Urothelium cell line (cell line): ENCODE measurements around the gene MFN1.

Experiments
- DNase-seq: peaks from one replicate; pipeline ENCODE4 v3.0.0; 2011; ENCODE audit warnings: low spot score, mixed read lengths
- FAIRE-seq: peaks from 2 replicates; lab custom pipeline; 2011; peaks lifted over from hg19 to GRCh38; lab: Jason Lieb, UNC

The MFN1 gene

DNA sequence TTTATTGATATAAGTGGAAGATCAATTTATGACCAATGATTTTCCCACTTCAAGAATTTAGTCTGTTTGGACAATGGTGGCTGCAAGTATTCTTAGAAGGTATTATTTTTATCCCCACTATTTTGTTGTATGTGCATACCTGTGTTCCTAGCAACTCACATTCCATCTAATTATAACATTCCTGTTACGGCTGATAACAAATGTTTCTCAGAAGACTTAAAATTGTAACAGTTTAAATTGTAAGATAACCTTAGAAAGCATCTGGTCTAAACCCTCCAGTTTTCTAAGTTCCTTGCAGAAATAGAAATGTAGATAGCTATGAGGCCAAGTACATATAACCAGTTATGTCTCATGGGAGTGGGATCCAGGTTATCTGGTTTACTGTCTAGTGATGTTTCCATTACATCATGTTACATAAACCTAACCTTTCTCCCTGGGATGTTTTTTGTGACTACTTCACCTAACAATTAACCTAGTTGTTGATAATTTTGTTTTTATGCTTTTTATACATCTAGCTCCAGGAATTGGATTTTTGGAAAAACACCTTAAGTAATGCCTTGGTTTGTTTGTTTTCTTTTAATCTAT, 11.1 kb upstream of the MFN1 start:
- DNase-seq, result no peak
- no peak for FAIRE-seq

DNA sequence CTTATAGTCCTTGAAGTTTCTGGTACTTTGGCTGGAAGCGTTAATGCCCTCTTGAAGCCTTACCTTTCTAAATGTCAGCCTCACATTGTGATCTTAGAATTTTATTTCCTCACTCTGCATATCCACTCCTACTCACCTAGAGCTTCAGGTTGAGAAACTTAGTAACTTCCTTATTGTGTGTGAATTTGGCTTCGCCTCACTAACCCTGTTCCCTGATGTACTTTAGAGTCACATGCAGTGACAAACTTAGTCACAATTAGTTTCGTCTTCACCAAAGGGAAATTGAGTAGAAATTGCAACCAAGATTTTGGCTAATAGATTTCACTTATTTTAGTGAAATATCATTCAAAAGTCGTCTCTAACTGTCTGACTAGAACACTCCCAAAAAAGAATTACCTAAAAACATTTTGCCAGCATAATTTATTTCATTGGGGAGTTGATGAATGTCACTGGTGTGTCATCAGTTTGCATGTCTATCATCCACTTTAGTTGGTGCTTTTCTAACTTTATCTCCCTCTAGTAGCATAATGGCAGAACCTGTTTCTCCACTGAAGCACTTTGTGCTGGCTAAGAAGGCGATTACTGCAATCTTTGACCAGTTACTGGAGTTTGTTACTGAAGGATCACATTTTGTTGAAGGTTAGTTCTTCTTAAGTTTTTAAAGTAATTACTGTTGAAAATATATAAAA, 960 bp downstream of the MFN1 start:
- FAIRE-seq, result no peak
- no peak for DNase-seq

DNA sequence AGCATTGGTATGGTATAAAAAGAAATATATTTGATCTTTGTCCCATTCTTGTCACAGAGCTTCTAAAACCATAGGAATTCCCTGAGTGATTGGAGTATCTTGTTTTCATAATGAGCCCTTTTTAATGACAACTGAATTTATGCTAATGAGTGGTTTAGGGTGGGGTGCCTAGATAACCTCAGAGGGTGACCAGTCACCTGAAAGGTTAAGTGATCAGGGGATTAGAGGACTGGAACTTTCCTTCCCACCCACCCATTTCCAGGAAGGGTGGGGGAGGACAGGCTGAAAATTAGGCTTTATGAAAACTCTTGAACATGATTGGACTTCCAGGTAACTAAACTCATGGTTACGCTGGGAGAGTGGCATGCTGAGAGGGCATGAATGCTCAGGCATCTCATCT, 8.5 kb downstream of the MFN1 start:
- DNase-seq, result no peak
- no peak for FAIRE-seq

DNA sequence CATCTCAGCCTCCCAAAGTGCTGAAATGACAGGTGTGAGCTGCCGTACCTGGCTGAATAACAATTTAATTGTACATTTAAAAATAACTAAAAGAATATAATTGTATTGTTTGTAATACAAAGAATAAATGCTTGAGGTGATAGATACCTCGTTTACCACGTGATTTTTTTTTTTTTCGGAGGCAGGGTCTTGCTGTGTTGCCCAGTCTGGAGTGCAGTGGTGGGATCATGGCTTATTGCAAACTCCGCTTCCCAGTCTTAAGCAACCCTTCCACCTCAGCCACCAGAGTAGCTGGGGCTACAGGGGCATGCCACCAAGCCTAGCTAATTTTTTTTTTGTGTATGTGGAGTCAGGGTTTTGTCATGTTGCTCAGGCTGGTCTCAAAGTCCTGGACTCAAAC, 15.8 kb downstream of the MFN1 start:
- no peak for FAIRE-seq

DNA sequence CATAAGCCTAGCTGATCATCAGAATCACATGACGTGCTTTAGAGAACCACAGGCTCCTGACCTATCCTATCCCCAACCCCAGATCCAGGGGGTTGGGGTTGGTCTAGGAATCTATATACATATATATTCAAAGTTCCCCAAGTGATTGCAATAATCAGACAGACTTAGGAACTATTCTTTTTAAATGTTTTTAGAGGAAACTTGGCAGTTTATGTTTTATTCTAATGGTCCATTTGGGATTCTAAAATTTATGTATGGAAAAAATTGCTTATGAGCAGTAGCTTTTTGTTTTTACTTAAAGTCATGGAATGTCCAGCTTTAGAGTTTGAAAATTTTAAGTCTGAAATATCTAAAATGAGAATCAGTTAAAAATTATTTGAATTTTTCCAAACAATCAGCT, 22.1 kb downstream of the MFN1 start:
- DNase-seq, result no peak
- FAIRE-seq, result no peak

More for the DNA sequence above, 15.8 kb downstream of the MFN1 start:
- DNase-seq, result no peak

DNA sequence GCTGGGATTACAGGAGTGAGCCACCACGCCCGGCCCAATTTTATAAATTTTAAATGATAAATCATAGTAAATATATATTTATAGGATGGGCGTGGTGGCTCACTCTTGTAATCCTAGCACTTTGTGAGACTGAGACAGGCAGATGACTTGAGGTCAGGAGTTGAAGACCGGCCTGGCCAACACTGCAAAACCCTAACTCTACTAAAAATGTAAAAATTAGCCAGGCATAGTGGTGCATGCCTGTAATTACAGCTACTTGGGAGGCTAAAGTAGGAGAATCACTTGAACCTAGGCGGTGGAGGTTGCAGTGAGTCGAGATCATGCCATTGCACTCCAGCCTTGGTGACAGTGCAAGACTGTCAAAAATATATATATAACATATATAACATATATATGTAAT, 26.4 kb downstream of the MFN1 start:
- no peak for DNase-seq
- no peak for FAIRE-seq

DNA sequence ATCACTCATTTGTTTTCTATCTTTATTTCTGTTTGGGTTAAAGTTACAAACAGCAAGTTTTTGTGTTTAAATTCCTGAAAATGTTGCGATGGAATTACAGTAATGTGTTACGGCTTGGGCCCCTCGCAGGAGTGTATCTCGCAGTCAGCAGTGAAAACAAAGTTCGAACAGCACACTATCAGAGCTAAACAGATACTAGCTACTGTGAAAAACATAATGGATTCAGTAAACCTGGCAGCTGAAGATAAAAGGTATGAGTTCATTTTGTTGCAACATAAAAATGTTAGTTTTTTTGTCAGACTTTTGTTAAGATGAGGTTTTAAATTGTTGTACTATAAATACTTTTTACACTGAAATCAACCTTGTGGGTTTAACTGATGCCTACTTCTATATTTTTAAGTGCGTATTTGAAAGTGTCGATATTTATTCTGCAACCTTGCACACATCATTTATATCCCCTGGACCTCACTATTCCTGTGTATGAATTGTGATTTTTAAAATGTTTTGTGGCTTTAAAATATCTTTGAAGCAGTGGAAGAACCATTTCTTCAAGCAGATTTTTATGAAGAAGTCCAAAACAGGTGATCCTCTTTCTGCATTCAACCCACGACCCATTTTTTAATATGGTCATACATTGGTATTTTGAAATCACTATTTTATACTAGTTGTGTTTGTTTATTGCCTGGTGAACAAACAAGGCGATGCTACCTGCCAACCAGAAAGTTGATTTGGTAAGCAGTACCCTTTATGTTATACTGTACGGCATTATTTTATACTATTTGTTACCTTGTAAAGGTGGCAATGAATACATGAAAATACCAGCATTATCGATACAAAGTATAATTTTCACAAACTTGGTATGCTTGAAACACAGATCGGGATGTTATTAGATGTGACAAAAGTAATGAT, 27.8 kb downstream of the MFN1 start:
- DNase-seq (no peak), FAIRE-seq (peak; percentile 9)

DNA sequence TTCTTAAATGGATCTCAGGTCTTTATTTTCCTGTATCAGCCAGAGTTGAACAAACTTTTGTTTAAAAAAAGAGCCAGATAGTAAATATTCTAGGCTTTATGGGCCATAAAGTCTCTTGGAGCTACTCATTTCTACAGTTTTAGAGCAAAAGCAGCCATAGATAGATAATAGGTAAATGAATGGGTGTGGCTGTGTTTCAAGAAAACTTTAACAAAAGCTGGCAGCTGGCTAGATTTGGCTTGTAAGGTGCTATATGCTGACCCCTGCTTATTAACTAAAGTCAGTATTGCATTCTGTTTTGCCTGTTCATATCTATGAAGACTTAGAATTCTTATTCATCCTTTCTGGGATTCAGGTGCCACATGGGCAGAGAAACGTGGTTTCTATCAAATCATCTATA, 29.0 kb downstream of the MFN1 start:
- no peak for FAIRE-seq
- no peak for DNase-seq

DNA sequence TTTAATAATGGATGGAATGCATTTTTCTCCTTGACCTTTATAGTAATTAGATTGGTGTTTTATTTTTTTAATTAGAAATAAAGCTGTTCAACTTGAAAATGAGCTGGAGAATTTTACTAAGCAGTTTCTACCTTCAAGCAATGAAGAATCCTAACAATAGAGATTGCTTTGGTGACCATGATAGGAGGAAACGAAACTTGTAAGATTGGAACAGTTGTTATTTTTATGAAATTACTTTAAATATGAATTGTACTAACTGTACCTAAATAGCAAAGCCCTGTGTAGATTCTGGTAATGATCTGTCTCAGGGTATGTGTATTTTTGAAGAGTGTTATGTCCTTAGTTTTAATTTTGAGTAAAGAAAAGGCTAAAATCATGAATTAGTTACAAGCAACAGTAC, 44.4 kb downstream of the MFN1 start:
- FAIRE-seq, result no peak
- DNase-seq, result no peak

DNA sequence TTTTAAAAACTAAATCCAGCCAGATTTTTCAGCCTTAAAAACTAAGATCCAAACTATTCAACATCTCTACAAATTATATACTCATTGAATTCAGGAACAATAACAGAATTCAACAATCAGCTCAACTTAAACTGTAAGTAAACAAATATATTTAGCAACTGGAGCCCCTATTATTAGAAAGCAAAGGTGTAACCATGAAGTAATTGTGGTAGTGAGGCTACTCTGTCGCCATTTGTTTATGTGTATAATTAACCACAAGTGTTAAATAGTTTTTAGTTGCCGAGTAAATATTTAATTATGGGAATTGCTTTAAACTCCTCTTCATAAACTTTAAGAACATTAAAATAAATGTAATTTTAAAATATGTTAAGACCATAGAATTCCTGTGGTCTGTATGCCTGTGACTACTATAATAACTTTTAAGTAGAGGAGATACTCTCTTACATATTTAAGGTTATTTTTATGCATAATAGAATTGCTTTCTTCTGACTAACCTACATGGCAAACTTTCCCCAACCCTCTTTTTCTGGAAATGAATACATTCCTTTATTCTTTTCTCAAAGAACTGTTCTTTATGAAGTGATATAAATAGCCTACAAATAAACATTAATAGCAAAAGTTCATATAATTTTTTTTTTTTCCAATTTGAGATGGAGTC, 51.2 kb downstream of the MFN1 start:
- DNase-seq (no peak), FAIRE-seq (no peak)

DNA sequence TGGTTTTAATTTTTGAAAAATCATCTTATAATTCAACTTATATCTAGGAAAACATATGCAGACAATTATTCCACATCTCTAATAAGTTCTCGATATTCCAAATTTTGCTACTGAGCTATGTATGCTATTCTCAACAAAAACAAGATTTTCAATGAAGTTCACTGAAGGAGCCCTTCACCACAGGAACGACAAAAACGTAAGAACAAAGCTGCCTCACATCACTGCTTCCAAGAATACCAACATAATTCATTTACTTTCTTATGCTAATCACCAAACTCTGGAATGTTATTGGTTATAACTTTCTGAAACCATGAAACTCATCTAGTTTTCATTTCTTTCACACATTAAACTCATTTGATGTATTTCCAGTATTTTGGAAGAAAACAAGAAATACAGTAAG, 54.1 kb downstream of the MFN1 start:
- DNase-seq (no peak), FAIRE-seq (no peak)

DNA sequence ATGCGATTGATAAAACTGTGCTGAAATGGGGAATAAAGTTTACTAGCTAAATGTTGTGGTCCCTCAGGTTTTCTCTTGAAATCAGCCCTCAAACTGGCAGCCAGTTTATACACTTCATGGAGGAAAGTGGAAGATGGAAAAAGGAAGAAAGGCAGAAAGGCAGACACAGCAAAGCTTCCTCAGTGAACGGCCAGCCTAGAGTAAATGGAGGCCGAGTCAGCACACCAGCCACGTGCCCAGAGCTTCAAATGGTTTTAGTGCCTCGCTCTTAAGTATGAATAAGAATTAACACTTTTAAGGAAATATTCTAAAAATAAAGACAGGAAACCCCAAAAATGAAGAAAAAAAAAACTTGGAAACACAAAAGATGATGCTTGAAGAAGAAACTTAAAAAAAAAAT, 55.5 kb downstream of the MFN1 start:
- DNase-seq (no peak), FAIRE-seq (no peak)

DNA sequence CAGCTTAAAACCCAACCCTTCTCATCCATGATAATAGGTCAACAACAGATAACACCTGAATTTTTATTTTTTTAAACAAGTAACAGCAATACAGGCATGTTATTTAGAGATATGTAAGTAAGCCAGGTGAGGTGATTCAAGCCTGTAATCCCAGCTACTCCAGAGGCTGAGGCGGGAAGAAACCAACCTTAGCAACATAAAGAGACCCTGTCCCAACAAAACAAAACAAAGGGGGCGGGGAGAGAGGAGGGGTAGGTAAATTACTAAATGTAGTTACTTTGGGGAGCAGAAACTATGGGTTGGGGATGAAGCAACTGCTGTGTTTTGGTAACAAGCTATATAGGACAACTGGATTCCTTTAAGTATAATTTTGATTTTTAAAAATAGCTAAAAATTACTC, 56.8 kb downstream of the MFN1 start:
- DNase-seq (no peak), FAIRE-seq (no peak)

DNA sequence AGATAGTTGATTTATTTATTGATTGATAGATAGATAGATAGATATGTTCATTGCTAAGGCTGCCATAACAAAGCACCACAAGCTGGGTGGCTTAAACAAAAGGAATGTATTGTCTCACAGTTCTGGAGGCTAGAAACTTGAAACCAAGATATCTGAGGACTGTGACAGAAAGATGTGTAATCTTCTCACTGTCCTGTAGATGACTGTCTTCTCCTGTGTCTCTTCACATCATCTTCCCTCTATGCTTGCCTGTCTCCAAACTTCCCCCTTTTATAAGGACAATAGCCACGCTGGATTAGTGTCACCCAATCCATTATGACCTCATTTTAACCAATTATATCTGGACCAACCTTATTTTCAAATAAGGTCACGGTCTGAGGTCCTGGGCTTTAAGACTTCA, 62.8 kb downstream of the MFN1 start:
- FAIRE-seq (no peak), DNase-seq (no peak)

DNA sequence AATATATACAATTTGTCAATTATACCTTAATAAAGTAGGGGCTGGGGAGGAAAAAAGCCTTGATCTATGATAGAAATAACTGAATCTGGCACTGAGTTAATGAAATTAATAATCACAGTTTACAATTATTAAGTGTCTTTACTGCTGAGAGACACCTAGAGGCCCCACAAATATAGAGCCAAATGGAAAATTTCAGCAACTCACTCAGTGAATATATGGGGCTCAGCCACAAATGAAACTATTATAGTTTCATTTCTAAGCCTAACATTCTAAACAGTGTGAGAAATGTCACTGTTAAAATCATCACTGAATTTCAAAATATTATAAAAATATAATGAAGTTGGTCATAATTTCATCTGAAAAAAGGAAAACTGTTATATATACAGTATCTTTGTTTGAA, 63.5 kb downstream of the MFN1 start:
- no peak for FAIRE-seq
- no peak for DNase-seq

DNA sequence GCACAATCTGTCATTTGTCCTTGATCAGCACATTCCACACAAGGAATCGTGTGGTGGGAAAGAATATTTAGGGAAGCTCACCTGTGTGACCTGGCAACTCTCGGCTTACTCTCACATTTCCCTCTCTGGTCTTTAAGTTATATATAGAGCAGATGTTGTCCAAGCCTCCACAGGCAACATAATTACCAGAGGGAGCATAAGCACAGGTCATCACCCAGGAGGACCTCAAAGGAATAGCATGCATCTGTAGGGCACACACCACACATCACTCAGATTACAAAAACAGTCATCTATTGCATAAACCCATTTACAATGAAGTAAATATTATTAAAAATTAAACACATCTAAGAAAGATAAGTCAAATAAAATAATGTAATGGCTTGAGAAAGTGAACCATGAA, 67.3 kb downstream of the MFN1 start:
- no peak for DNase-seq

DNA sequence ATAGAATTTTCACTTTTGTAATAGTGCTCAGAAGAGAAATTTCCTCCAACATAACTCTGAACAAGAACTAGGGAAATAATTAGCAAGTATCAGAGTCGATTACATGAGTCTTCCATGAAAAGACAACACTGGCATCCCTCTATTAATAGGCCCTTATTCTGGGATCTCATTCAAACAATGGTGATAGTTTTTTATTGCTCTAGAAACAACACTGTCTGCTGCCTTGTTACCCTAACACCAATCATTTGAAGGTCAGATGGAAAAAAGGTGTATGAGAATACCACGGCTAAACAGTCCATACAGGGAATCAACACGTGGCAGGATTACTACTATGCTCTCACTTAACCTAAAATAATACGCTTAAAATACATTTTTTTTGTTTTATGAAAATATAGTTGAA, 67.9 kb downstream of the MFN1 start:
- FAIRE-seq (no peak), DNase-seq (no peak)

More for the DNA sequence above, 67.3 kb downstream of the MFN1 start:
- no peak for FAIRE-seq

DNA sequence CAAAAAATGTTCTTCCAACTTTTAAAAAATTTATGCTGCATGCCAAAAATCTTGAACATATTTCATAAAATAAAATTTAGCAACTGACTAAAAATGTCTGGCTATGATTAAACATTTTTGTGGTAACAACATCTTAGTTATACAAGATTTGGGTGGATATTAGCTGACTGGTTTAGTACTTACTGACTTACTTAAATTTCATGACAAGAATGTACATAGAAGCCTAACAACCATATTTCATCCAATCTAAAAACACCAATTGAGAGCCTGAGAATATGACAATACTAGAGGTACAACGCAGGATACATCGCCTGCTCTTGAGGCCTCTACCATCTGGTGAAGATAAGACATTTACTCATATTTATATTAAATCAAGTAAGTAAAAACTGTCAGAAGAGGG, 69.2 kb downstream of the MFN1 start:
- FAIRE-seq (no peak), DNase-seq (no peak)

DNA sequence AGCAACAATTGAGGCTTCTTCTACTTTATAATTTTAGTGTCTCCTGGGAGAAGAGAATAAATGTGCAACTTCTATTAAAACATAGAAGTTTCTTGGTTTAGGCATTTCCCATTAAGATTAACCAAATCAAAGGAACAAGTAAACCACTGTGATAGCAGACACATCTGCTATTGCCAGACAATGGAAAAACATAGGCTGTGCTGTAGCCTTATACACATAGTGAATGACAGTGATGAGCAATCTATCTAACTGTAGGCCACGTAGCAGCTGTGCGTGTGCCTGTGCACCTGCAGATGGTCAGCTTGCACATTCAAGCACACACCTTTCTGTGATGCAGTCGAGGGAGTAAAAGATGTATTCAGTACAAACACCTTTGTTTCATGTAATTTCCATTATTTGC, 71.1 kb downstream of the MFN1 start:
- FAIRE-seq (no peak), DNase-seq (no peak)

DNA sequence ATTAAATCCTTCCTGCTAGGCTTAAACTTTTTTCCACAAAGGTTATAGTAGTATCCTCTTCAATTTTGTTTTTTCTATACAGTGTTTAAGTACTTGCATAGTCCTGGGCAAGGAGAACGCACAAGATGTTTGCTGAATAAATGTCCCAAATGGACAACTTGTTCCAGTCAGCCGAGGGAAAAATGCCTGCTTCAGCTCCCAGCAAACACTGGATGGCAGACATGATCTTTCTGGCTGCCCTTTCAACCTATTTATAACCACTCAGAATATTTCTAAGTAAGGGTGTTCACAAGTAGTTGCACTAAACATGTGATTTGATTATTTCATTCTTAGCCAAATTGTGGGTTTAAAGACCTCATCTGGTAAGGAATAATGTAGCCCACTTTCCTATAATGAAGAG, 74.0 kb downstream of the MFN1 start:
- DNase-seq, result no peak

DNA sequence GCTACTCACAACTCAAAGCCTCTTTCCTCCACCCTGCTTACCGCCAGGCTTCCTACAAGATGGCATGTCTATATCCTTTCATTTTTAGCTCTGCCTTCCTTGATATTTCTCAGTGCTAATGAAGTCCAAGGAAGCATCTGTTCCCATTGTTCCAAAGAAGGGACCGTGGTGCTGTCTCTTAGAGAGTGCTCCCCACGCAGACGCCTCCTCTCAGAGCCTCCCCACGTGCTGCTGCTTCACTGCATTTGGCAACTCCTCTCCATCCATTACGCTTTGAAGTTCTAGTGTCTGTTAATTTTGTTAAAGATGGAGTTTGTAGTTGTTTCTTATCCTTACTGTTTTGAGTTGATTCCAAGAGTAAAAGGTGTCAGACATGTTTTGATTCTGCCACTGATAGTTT, 77.6 kb downstream of the MFN1 start:
- DNase-seq, result no peak
- no peak for FAIRE-seq

More for the DNA sequence above, 74.0 kb downstream of the MFN1 start:
- no peak for FAIRE-seq
